NCI-H2227 (cell line): ENCODE measurements around the gene MAS1.

Experiments
- DNase-seq: peaks from one replicate; lab custom pipeline; 2025; ENCODE audit not compliant: unreplicated experiment; lab: John Stamatoyannopoulos, UW

The MAS1 gene

GRCh38 chr6:159879856-159880255, 10.9 kb upstream of the MAS1 start:
- DNase-seq, result no peak

GRCh38 chr6:159880412-159880975, 10.3 kb upstream of the MAS1 start:
- DNase-seq, result no peak

GRCh38 chr6:159884720-159885119, 6.1 kb upstream of the MAS1 start:
- no peak for DNase-seq

- DNase-seq, result no peak
These were observed 4.5 kb upstream of the MAS1 start for GRCh38 chr6:159886270-159886669.

GRCh38 chr6:159887146-159887545, 3.6 kb upstream of the MAS1 start:
- no peak for DNase-seq

- DNase-seq, result no peak
These were observed 3.0 kb upstream of the MAS1 start for GRCh38 chr6:159887761-159888160.

GRCh38 chr6:159890201-159890600, 587 bp upstream of the MAS1 start:
- no peak for DNase-seq

- DNase-seq, result no peak
These were observed 1.3 kb downstream of the MAS1 start for GRCh38 chr6:159892053-159892452.

GRCh38 chr6:159893064-159893463, 2.3 kb downstream of the MAS1 start:
- DNase-seq, result no peak

- no peak for DNase-seq
These were observed 4.2 kb downstream of the MAS1 start for GRCh38 chr6:159894991-159895390.

GRCh38 chr6:159897603-159898002, 6.8 kb downstream of the MAS1 start:
- no peak for DNase-seq

- no peak for DNase-seq
These were observed 7.7 kb downstream of the MAS1 start for GRCh38 chr6:159898519-159898918.

- no peak for DNase-seq
These were observed 9.4 kb downstream of the MAS1 start for GRCh38 chr6:159899994-159900745.

GRCh38 chr6:159902620-159903019, 11.8 kb downstream of the MAS1 start:
- no peak for DNase-seq

- no peak for DNase-seq
These were observed 13.7 kb downstream of the MAS1 start for GRCh38 chr6:159904497-159904911.

GRCh38 chr6:159906400-159906799, 15.6 kb downstream of the MAS1 start:
- DNase-seq, result no peak

GRCh38 chr6:159908535-159908934, 17.7 kb downstream of the MAS1 start:
- DNase-seq, result no peak

- DNase-seq, result no peak
These were observed 18.2 kb downstream of the MAS1 start for GRCh38 chr6:159908979-159909378.

- no peak for DNase-seq
These were observed 19.6 kb downstream of the MAS1 start for GRCh38 chr6:159910342-159910741.

- DNase-seq, result no peak
These were observed 22.6 kb downstream of the MAS1 start for GRCh38 chr6:159913375-159913774.

- no peak for DNase-seq
These were observed 23.2 kb downstream of the MAS1 start for GRCh38 chr6:159913862-159914564.

- no peak for DNase-seq
These were observed 23.8 kb downstream of the MAS1 start for GRCh38 chr6:159914565-159914923.
